Ecto neural progenitor cell (in vitro differentiated cells): ENCODE data around the gene LGALS9C.
"Not testable (repeated sequence)": the region's sequence is repeated elsewhere in the genome, so short reads cannot be mapped to it uniquely, and the experiment has no call there.

Experiments used
- DNase-seq: peaks from one replicate; pipeline ENCODE4 v3.0.0-alpha.2; 2018; ENCODE audit warnings: low spot score

LGALS9C gene

DNA sequence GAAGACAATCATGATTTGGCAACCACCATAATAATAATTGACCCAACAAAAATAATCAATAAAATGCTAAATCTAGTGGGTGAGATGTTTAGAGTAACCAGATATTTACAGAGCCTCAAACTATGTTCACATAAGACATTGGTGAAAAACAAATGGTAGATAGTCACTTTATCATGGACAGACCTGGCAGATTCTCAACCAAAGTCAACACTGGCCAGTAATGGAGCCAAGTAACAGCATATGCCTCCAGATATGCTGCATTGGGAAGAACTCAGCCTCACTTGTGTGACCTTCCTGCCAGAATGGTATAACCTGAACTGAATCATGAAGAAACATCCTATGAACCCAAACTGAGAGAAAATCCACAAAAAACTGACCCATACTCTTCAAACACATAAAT is 53.8 kb downstream of the LGALS9C start:
- DNase-seq = not testable (repeated sequence)

DNA sequence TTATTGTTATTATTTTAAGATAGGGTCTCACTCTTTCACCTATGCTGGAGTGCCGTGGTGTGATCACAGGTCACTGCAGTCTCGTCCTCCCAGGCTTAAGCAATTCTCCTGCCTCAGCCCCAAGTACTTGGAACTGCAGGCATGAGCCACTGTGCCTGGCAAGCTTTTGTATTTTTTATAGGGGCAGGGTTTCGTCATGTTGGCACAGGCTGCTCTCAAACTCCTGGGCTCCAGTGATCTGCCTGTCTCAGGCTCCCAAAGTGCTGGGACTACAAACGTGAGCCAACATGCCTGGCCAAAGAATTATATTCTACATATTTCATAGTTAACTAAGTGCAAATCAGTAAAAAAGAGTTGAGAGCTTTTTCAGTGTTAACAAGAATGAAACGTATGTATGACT is 65.6 kb downstream of the LGALS9C start:
- not testable (repeated sequence) for DNase-seq

DNA sequence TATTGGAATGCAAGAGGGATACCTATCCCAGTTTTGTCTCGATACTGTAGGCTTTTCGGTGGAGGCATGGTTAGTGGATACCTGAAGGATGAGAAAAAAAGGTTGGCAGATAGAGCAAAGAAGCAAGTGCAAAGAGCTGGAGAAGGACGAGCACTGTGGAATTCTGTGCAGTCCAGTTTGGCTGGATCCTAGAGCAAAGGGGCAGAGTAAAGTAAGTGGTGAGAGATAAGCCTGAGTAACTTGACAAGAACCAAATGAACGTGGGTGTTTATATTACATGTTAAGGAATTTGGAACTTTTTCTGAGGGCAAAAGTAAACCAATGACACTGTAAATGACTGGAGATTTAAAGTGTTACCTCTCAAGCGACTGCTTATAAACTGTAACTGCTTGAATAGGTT is 66.3 kb downstream of the LGALS9C start:
- not testable (repeated sequence) for DNase-seq
